GM19397 (cell line): Measurements from ENCODE around the gene EML1.
"Not testable (repeated sequence)": the region's sequence is repeated elsewhere in the genome, so short reads cannot be mapped to it uniquely, and the experiment has no call there.

ENCODE experiments used
- ATAC-seq: cut with Tn5 transposase; IDR thresholded peaks from one replicate; pipeline ENCODE4 v1.9.1; 2021; ENCODE audit warnings: mild to moderate bottlenecking, moderate library complexity; ENCODE audit not compliant: unreplicated experiment

The EML1 gene

GRCh38 chr14:99755629-99756603, 37.3 kb upstream of the EML1 start:
- no peak for ATAC-seq

- no peak for ATAC-seq
Measured at GRCh38 chr14:99756796-99757195, 36.4 kb upstream of the EML1 start.

DNA sequence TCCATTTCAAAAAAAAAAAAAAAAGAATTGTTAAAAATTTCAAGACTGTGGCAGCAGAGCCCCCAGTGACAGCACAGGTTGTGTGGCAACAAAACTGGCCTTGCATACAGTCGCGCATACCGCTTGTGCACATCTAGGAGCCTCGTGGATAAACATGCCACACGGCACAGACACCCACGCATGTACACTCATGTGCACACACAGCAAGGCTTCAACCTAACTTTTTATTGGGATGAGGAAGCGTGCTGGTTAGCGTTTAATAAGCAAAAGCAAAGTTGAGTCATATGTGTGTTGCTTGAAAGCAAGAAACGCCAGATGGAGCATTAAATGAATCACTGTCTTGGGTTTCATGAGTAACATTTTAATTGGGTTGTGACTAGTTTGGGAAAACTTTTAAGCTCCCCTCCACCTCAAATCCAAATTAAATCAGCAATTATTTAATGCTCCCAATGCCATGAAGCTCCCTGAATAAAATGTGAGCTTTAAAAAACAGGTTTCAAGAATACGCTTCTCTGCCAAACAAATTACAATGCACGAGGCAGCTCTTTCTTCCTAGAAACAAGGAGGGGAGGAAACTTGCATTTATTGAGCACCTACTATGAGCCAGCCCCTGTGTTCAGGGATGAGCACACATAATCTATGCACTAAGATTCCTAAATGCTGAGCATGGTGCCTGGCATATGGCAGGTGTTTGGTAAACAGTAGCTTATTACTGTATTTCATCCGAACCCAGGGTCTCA, 35.7 kb upstream of the EML1 start:
- no peak for ATAC-seq

- ATAC-seq = no peak
Measured at GRCh38 chr14:99758121-99758821, 34.9 kb upstream of the EML1 start.

DNA sequence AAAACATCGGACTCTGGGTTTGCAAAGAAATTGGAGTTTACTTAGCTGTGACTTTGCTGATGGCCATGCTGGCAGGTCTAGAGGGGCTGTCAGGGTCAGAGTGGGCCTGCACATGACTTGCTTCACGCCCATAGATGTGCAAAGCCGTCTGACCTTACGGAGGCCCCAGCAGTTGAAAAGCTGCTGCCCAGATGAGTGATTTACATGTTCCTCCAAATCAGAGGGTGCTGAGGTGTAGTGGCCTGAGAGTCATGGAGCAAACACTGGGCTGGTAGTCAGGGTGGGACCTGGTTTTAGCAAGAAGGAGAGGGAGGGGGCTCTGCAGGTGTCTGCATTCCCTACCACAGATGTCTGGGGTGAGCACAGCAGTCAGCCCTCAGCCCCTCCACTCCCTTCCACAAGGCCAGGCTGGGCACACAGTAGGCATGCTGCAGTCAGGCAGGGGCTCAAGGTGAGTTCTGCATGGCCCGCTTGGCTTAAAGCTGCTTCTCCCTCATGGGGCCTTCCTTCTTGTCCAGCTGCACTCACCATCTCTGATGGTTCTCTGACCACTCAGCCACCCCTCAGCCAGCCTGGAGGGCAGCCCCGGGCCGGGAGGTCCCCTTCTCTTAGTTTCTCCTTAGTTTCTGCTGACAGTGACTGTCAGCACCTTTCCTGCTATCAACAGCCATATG, 34.2 kb upstream of the EML1 start:
- ATAC-seq = no peak

DNA sequence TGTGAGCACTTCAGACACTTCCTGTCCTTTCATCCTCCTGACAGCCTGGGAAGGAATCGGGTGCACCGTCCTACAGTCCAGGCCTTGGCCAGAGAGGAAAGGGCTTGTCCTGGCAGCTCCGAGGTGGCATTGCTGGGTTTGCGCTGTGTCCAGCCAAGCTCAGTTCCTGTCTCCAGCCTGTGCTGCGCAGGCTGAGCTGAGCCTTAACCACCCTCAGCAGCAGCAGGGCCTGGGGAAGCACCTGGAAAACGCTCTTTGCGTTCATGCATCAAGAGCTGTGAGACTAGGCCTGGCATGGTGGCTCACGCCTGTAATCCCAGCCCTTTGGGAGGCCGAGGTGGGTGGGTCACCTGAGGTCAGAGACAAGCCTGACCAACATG, 33.7 kb upstream of the EML1 start:
- ATAC-seq = no peak

DNA sequence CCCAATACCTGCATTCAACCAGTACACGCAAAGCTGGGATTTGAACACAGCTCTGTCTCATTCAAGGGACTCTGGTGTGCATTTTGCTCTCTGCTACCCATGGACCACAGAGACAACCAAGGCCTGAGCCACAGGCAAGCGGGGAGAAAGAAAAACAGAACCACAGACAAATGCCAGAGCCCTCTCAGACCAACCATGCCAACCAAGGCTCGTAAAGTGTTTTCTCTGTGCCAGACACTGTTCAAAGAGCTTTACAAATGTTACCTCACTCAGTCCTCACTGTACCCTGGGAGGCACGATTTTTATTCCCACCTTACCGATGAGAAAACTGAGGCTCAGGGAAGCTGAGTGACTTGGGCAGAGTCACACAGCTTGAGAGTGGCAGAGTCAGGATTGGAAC, 32.4 kb upstream of the EML1 start:
- no peak for ATAC-seq

DNA sequence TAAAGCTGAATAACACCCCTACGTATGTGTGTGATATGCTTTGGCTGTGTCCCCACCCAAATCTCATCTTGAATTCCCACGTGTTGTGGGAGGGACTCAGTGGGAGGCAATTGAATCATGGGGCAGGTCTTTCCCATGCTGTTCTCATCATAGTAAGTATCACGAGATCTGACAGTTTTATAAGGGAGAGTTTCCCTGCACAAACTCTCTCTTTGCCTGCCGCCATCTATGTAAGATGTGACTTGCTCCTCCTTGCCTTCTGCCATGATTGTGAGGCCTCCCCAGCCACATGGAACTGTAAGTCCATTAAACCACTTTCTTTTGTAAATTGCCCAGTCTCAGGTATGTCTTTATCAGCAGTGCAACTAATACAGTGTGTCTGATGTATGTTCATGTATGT, 30.3 kb upstream of the EML1 start:
- ATAC-seq = not testable (repeated sequence)

DNA sequence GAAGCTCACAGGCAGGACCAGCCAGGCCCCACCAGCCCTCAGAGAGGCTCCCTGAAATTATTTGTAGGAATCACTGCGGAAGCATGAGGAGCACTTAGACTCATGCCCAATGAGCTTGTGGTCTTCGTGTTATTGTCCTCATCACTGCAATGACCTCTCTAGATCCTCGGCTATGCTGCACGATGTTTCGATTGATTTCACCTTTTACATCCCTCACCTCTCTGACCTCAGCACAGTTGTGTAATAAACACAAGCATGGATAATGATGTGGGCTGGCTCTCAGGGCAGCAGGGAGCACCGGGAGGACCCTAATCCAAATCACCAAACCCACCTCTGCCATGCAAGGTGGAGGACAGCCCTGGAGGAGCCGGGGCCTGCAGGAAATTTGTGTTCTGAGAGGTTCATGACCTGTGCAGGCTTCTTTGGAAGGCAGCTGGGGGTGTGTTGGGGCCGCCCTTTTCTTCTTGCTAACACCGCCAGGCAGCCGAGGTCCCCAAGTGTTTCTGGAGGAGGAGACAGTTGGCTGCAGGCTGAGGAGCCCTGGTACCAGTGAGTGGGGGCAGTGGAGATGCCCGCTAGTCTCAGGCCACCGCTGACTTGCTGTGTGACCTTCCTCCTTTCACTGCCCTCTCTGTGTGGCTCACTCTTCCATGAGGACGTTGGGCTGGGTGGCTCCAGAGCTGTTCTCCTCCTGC, 29.5 kb upstream of the EML1 start:
- no peak for ATAC-seq

- no peak for ATAC-seq
Measured at GRCh38 chr14:99764222-99764706, 28.9 kb upstream of the EML1 start.

- no peak for ATAC-seq
Measured at GRCh38 chr14:99768381-99768780, 24.8 kb upstream of the EML1 start.

- ATAC-seq = no peak
Measured at GRCh38 chr14:99769123-99769522, 24.1 kb upstream of the EML1 start.

DNA sequence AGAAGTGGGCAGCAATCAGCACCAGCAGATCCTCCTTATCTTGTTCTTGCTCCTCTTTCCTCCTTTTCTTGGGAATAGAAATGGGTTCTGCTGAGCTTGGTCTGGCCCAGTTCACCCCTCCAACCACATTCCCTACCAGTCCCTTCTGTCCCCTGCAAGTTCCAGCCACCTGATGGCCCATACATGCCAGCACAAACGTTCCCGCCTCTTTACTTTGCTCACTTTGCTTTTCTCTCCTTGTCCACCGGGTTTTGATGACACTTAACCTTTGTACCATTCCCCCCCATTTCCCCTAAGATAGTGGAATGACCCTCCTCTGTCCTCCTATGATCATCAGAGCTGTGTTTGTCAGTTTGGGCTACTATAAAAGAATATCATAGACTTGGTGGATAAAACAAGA, 23.4 kb upstream of the EML1 start:
- ATAC-seq = no peak

DNA sequence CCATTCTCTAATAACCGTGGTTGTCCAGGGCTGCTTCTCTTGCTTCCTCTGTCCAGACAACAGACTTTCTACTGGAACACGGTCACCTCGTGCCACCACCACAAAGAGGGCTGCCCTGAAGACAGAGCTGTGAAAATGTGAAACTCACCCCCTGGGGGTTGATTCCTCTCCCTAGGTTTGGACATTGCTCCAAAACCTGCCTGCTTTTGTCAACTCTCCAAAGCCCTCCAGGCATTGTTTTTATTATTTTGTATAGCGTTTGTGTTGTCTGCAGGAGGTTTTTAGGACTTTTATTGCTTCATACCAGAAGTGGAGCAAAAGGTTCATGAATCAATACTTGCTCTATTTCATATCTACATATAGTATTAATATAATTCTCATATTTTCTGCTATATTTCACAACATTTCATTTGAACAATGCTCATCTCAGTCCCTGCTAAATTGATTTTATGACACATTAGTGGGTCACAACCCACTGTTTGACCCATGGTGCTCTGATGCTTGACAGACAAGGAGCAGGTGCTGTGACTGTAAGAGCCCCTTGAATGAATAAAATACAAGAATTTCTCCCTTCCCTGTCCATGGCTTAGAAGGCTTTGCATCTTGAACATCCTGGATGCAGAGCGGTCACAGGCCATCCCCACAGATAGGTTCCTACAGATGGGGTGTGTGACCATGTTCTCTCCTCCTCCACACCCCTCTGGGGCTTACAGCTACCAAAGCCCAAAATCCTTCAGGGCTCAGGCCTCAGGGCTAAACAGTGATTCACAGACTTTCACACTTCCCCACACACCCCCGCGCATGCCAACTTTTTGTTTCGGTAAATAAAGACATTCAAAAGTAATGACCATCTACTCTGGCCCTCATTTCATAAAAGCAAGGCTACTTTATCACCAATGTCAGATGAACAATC, 20.6 kb upstream of the EML1 start:
- no peak for ATAC-seq

DNA sequence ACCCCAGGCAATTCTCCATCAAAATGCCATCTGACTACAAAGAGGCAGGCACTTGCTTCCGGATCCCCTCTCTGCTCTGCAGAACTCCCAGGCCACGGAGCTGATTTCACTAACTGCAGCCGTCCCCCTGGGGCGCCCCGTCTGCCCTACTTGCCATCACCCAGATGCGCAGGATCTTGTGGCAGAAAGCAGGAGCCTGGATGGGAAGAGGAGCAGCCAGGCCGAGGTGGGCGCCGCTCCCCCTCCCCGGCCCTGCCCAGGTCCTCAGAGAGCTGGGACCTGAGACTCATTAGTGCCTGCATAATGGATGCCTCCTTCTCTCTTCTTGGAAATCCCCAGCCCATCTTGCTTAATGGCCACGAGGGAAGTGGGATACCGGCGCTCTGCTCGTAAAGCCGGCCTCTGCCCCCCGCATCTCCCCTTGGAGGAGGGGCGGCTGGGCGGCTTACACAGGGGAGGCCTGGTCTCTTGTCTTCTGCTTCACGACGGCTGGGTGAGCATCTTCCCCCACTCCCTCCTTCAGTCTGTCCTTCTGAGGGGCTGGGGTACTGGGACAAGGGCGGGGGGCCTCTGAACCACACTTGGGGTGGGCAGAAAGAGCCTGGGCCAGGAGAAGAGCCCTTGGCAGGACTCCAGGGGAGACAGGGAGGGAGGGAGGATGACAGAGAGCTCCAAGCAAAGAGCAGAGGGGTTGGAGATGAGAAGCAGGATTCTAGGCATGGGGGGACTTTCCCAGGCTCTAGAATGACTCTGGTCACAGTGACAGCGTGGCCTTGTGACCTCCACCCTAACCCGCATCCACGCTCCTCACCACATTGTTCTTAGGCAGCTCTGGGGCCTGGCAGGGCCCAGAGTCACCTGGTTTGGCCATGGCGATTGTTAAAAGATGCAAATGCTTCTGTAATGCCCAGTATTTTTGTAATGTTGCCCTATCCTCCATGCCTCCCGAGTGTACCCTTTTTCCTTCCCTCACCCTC, 19.4 kb upstream of the EML1 start:
- ATAC-seq = no peak

DNA sequence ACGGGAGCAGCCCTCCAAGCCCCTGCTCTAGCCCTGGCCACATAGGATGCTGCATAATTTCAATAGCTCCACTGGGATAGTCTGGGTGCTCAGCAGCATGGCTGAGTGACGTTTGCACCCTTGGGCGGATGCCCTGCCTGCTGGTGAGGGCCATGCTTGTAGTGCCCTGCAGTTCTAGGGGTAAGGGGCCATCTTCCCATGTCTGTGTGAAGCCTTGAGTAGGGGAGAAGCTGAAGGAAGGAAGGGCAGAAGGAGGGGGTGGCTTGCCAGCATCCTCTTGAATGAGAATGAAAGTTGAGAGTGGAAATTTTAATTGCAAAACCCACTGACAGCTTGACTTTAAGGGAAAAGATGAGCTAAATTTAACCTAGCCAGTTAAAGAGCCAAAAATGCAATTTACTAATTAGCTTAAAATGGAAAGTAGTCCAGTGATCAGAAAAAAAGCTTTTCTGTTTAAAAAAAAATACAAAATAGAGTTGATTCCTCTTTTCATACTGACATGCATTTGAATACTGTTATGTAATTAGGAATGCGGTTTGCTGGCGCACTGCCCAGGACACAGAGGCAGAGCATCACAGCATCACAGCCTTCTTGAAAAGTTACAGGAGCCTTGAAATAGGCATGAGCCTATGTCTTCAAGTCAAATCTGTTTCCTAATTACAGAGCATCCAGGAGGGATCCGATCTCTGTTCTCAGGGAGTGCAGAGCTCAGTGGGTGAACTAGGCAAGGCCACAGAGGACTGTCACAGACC, 18.5 kb upstream of the EML1 start:
- ATAC-seq = no peak

DNA sequence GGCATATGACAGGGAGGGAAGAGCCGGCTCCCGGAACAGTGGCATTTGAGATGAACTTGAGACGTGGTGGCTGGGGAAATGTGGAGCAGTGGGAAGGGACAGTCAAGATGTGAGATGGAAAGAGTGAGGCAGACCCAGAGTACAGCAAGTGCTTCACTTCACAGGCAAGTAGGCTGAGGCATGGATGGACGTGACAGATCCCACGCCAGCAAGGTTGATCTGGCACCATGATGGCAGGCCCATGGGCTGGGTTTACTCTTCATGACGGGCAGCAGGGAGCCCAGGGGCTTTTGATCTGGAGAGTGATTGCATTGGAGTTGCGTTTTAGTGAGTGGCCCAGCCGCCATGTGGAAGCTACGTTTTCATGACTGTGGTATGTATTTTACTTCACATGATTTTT, 17.9 kb upstream of the EML1 start:
- ATAC-seq = no peak
